ENCODE measurements around the gene MACROD1. TPM values are rescaled to one million over a fixed set of nuclear protein-coding genes. Genes with fewer than 3 reads are reported as not detected.
A peak's percentile ranks its signal among the peaks of the same experiment; 100 is the strongest.

The MACROD1 gene
- total RNA-seq, 2 donors from 2014 or later: 11.0 to 25.3 TPM

GRCh38 chr11:64095273-64095817 is 70.6 kb downstream of the MACROD1 start:
- no peaks in the 10 kb centered on the region for H3K9me3 Mint-ChIP-seq
- no peak for ATAC-seq
- no peak for DNase-seq (ENCODE audit: low spot score in 2 of 2)
- peak overlapping the region in 1 of 2 donors; percentile 75 for H3K27ac Mint-ChIP-seq
- no peaks in the 10 kb centered on the region for H3K36me3 Mint-ChIP-seq

GRCh38 chr11:64094463-64095260 is 71.3 kb downstream of the MACROD1 start:
- no peaks in the 10 kb centered on the region for H3K36me3 Mint-ChIP-seq
- no peaks in the 10 kb centered on the region for H3K9me3 Mint-ChIP-seq
- DNase-seq (ENCODE audit: low spot score in 2 of 2): no peak
- peak in 1 of 2 donors; percentile 43 for ATAC-seq
- H3K27ac Mint-ChIP-seq: peak overlapping the region; percentile 57 to 75

- DNase-seq (ENCODE audit: low spot score in 2 of 2): no peak
- no peak for ATAC-seq
- no peaks in the 10 kb centered on the region for H3K9me3 Mint-ChIP-seq
- peak overlapping the region in 1 of 2 donors; percentile 57 for H3K27ac Mint-ChIP-seq
- H3K36me3 Mint-ChIP-seq: no peaks in the 10 kb centered on the region
Measured at GRCh38 chr11:64093233-64094039, 72.5 kb downstream of the MACROD1 start.

- ATAC-seq: no peak
Measured at GRCh38 chr11:64092761-64093136, 73.2 kb downstream of the MACROD1 start.

GRCh38 chr11:64092111-64092760 is 73.7 kb downstream of the MACROD1 start:
- no peak for DNase-seq (ENCODE audit: low spot score in 2 of 2)
- Mint-ChIP-seq H3K27ac (no peak overlapping the region), H3K36me3 (no peaks in the 10 kb centered on the region), H3K9me3 (no peaks in the 10 kb centered on the region)
- no peak for ATAC-seq

More at GRCh38 chr11:64092761-64093136, 73.2 kb downstream of the MACROD1 start:
- Mint-ChIP-seq H3K9me3 (no peaks in the 10 kb centered on the region), H3K27ac (no peak overlapping the region), H3K36me3 (no peaks in the 10 kb centered on the region)
- no peak for DNase-seq (ENCODE audit: low spot score in 2 of 2)

- Mint-ChIP-seq H3K9me3 (no peaks in the 10 kb centered on the region), H3K27ac (peak overlapping the region in 1 of 2 donors; percentile 36), H3K36me3 (no peaks in the 10 kb centered on the region)
- ATAC-seq (no peak), DNase-seq (ENCODE audit: low spot score in 2 of 2) (no peak)
Measured at GRCh38 chr11:64090806-64091516, 75.0 kb downstream of the MACROD1 start.

GRCh38 chr11:64089915-64090805 is 75.8 kb downstream of the MACROD1 start:
- DNase-seq (ENCODE audit: low spot score in 2 of 2): no peak
- Mint-ChIP-seq H3K9me3 (no peaks in the 10 kb centered on the region), H3K27ac (peak overlapping the region; percentile 46 to 77), H3K36me3 (no peaks in the 10 kb centered on the region)
- ATAC-seq: no peak

GRCh38 chr11:64089493-64089892 is 76.4 kb downstream of the MACROD1 start:
- ATAC-seq (no peak), DNase-seq (ENCODE audit: low spot score in 2 of 2) (no peak)
- H3K36me3 Mint-ChIP-seq: no peaks in the 10 kb centered on the region
- H3K9me3 Mint-ChIP-seq: no peaks in the 10 kb centered on the region
- H3K27ac Mint-ChIP-seq: no peak overlapping the region

- Mint-ChIP-seq H3K36me3 (no peaks in the 10 kb centered on the region), H3K27ac (no peak overlapping the region), H3K9me3 (no peaks in the 10 kb centered on the region)
- DNase-seq (ENCODE audit: low spot score in 2 of 2) (no peak), ATAC-seq (no peak)
Measured at GRCh38 chr11:64089027-64089360, 76.9 kb downstream of the MACROD1 start.

GRCh38 chr11:64088162-64089026 is 77.5 kb downstream of the MACROD1 start:
- H3K27ac Mint-ChIP-seq: no peak overlapping the region
- H3K9me3 Mint-ChIP-seq: no peaks in the 10 kb centered on the region
- DNase-seq (ENCODE audit: low spot score in 2 of 2): no peak
- no peak for ATAC-seq
- H3K36me3 Mint-ChIP-seq: no peaks in the 10 kb centered on the region

GRCh38 chr11:64086258-64087123 is 79.4 kb downstream of the MACROD1 start:
- Mint-ChIP-seq H3K9me3 (no peaks in the 10 kb centered on the region), H3K27ac (no peak overlapping the region), H3K36me3 (no peaks in the 10 kb centered on the region)
- DNase-seq (ENCODE audit: low spot score in 2 of 2): no peak
- ATAC-seq: no peak

- ATAC-seq (no peak), DNase-seq (ENCODE audit: low spot score in 2 of 2) (no peak)
- Mint-ChIP-seq H3K36me3 (no peaks in the 10 kb centered on the region), H3K27ac (no peak overlapping the region), H3K9me3 (no peaks in the 10 kb centered on the region)
Measured at GRCh38 chr11:64085906-64086257, 80.0 kb downstream of the MACROD1 start.

GRCh38 chr11:64084951-64085710 is 80.8 kb downstream of the MACROD1 start:
- DNase-seq (ENCODE audit: low spot score in 2 of 2) (no peak), ATAC-seq (no peak)
- H3K9me3 Mint-ChIP-seq: no peaks in the 10 kb centered on the region
- H3K27ac Mint-ChIP-seq: no peak overlapping the region
- no peaks in the 10 kb centered on the region for H3K36me3 Mint-ChIP-seq
